ENCODE measurements around the gene MRAP2.

- TF ChIP-seq CTCF (IDR thresholded peaks at IDR 0.05), result no peak
- no peak for TF ChIP-seq POLR2A (IDR thresholded peaks at IDR 0.05)
Measured at GRCh38 chr6:84103029-84103428, 69.5 kb downstream of the MRAP2 start.

Measured in uterus (tissue), 2 donors.